DND-41 (cell line): Measurements from ENCODE around the gene IL1RN.

ENCODE experiments used
- ATAC-seq: fragments of 200-7000 bp; cut with Tn5 transposase; 3 replicates; pipeline ENCODE4 v1.9.1; 2021; ENCODE audit warnings: low read depth; ENCODE audit not compliant: insufficient read depth
- DNase-seq: peaks from one replicate; pipeline ENCODE4 v3.0.0-alpha.2; 2020
- H2AFZ ChIP-seq: 2 replicates; pipeline ENCODE4 v1.6.0; 2012; ENCODE audit warnings: low read depth, low read length
- H3K27ac ChIP-seq: 2 replicates; pipeline ENCODE4 v1.5.1; 2012; ENCODE audit warnings: low read length, inconsistent platforms
- H3K27me3 ChIP-seq: fragments of 200-600 bp; sonication (generic); 2 replicates; pipeline ENCODE4 v1.6.0; 2012; ENCODE audit warnings: low read length, mild to moderate bottlenecking, inconsistent platforms; ENCODE audit not compliant: insufficient read depth, poor library complexity
- H3K36me3 ChIP-seq: 2 replicates; pipeline ENCODE4 v1.5.1; 2012; ENCODE audit warnings: low read length, inconsistent platforms; ENCODE audit not compliant: insufficient read depth
- H3K4me1 ChIP-seq: 2 replicates; pipeline ENCODE4 v1.5.1; 2012; ENCODE audit warnings: mild to moderate bottlenecking, low read length; ENCODE audit not compliant: insufficient read depth
- H3K4me2 ChIP-seq: 2 replicates; pipeline ENCODE4 v1.6.0; 2012; ENCODE audit warnings: mild to moderate bottlenecking, moderate library complexity, low read length, inconsistent platforms; ENCODE audit not compliant: insufficient read depth
- H3K4me3 ChIP-seq, 2 experiments: fragments of 200-600 bp in 1 of 2; shearing (Covaris generic) in 1 of 2; 2 replicates each; pipeline ENCODE4 v1.5.1; 2012 to 2016; ENCODE audit warnings: inconsistent platforms in 2 of 2, low read length in 2 of 2, mild to moderate bottlenecking in 2 of 2, low read depth in 1 of 2, moderate library complexity in 1 of 2
- H3K79me2 ChIP-seq: 2 replicates; pipeline ENCODE4 v1.6.0; 2012; ENCODE audit warnings: low read length, inconsistent platforms; ENCODE audit not compliant: insufficient read depth
- H3K9ac ChIP-seq: 2 replicates; pipeline ENCODE4 v1.6.0; 2012; ENCODE audit warnings: low read depth, mild to moderate bottlenecking, inconsistent platforms, low read length, moderate library complexity
- H3K9me3 ChIP-seq: 2 replicates; pipeline ENCODE4 v1.5.1; 2012; ENCODE audit warnings: low read length, moderate library complexity, mild to moderate bottlenecking, inconsistent platforms; ENCODE audit not compliant: insufficient read depth, severe bottlenecking
- H4K20me1 ChIP-seq: 2 replicates; pipeline ENCODE4 v1.6.0; 2012; ENCODE audit warnings: low read length; ENCODE audit not compliant: insufficient read depth
- EZH2 ChIP-seq: IDR thresholded peaks from 3 replicates; pipeline ENCODE4 v1.6.1; 2012; ENCODE audit warnings: borderline replicate concordance, low read depth, mild to moderate bottlenecking, moderate library complexity, low read length, inconsistent platforms; ENCODE audit not compliant: severe bottlenecking
- TF ChIP-seq, protein P1 (sequence below): IDR thresholded peaks from 2 replicates; pipeline ENCODE4 v1.5.1; 2012; ENCODE audit warnings: borderline replicate concordance, low read length, moderate library complexity, mild to moderate bottlenecking; ENCODE audit not compliant: poor library complexity, severe bottlenecking; ENCODE audit errors: extremely low read depth

Gene IL1RN

DNA sequence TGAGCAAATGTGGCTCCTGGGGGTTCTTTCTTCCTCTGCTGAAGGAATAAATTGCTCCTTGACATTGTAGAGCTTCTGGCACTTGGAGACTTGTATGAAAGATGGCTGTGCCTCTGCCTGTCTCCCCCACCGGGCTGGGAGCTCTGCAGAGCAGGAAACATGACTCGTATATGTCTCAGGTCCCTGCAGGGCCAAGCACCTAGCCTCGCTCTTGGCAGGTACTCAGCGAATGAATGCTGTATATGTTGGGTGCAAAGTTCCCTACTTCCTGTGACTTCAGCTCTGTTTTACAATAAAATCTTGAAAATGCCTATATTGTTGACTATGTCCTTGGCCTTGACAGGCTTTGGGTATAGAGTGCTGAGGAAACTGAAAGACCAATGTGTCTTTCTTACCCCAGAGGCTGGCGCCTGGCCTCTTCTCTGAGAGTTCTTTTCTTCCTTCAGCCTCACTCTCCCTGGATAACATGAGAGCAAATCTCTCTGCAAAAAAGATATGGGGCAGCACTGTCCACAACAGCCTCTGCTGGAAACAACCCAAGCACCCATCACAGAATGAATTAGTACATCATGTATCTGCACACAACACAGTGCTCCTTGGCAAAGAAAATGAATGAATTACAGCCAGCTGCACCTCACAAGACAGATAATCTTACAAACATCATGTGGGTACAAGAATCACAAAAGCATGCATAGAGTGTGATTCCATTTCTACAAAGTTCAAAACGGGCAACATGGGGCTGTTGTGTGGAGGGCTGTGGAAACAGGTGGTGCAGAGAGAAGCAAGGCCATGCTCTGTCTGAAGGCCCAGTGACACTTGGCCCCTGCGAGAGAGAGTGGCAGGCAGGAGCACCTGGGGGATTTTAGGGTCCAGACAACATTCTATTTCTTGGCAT lies 6.6 kb downstream of the IL1RN start:
- H4K20me1 ChIP-seq = no peaks in the 10 kb centered on the region
- peaks cover 5% of the 10 kb centered on the region for H3K4me1 ChIP-seq
- ATAC-seq (no peak), DNase-seq (no peak)
- H3K79me2 ChIP-seq = no peaks in the 10 kb centered on the region
- no peaks in the 10 kb centered on the region for H3K9me3 ChIP-seq
- H3K36me3 ChIP-seq = no peaks in the 10 kb centered on the region
- H3K27ac ChIP-seq = no peak overlapping the region
- no peak overlapping the region for H3K4me3 ChIP-seq
- TF ChIP-seq, protein P1, sequence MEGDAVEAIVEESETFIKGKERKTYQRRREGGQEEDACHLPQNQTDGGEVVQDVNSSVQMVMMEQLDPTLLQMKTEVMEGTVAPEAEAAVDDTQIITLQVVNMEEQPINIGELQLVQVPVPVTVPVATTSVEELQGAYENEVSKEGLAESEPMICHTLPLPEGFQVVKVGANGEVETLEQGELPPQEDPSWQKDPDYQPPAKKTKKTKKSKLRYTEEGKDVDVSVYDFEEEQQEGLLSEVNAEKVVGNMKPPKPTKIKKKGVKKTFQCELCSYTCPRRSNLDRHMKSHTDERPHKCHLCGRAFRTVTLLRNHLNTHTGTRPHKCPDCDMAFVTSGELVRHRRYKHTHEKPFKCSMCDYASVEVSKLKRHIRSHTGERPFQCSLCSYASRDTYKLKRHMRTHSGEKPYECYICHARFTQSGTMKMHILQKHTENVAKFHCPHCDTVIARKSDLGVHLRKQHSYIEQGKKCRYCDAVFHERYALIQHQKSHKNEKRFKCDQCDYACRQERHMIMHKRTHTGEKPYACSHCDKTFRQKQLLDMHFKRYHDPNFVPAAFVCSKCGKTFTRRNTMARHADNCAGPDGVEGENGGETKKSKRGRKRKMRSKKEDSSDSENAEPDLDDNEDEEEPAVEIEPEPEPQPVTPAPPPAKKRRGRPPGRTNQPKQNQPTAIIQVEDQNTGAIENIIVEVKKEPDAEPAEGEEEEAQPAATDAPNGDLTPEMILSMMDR = no peak
- no peak for TF ChIP-seq EZH2
- H3K4me2 ChIP-seq = no peak overlapping the region
- no peak overlapping the region for H3K9ac ChIP-seq
- peaks cover 4% of the 10 kb centered on the region for H3K27me3 ChIP-seq
- H2AFZ ChIP-seq = no peak overlapping the region

DNA sequence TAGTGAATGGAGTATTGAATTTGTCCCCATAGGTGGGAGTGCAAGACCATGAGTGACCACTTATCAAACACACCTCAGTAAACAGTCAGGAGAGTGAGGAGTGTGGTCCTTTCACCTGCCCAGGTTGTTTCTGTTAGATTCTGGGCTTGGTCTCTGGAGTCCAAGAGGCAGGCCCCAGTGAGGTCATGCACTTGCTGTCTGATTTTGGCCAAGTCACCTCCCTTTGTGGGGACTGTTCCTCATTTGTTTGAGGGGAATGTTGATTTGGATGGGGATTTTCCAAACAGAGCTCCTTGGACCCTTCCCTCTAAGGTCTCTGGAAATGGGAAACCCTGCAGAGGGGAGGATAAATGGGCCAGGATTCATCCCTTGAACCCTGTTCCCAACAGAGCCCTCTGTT lies 7.3 kb downstream of the IL1RN start:
- Histone ChIP-seq H3K27me3 (peaks cover 4% of the 10 kb centered on the region), H3K9me3 (no peaks in the 10 kb centered on the region), H3K9ac (no peak overlapping the region), H3K4me3 (no peak overlapping the region), H3K4me2 (no peak overlapping the region), H3K79me2 (no peaks in the 10 kb centered on the region), H3K27ac (no peak overlapping the region), H2AFZ (no peak overlapping the region), H3K4me1 (peaks cover 6% of the 10 kb centered on the region), H3K36me3 (no peaks in the 10 kb centered on the region), H4K20me1 (no peaks in the 10 kb centered on the region)
- no peak for ATAC-seq
- no peak for DNase-seq
- no peak for TF ChIP-seq EZH2
- TF ChIP-seq, protein P1 = no peak

DNA sequence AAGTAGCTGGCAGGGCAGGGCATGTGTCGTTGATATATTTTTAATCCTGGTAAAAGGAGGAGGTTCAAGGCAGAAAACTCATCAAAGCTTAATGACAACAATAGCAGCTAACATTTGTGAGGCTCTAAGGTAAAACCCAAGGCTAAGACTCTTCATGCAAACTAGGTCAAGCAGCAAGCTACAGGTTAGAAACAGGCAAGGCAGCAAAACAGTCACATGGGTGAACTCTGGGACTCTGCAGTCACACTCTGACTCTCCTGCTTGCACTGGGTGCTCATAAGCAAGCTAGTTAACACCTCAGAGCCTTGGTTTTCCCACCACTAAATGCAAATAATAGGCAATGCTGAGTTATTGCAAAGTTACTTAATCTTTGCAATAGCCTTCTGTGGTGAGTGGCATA lies 7.9 kb downstream of the IL1RN start:
- H3K9ac ChIP-seq = no peak overlapping the region
- peaks cover 6% of the 10 kb centered on the region for H3K4me1 ChIP-seq
- no peak overlapping the region for H3K27ac ChIP-seq
- H3K79me2 ChIP-seq = no peaks in the 10 kb centered on the region
- TF ChIP-seq, protein P1 = no peak
- no peak for TF ChIP-seq EZH2
- ATAC-seq (no peak), DNase-seq (no peak)
- H3K27me3 ChIP-seq = peaks cover under 1% of the 10 kb centered on the region
- no peak overlapping the region for H3K4me3 ChIP-seq
- no peaks in the 10 kb centered on the region for H4K20me1 ChIP-seq
- no peak overlapping the region for H3K4me2 ChIP-seq
- no peaks in the 10 kb centered on the region for H3K36me3 ChIP-seq
- H2AFZ ChIP-seq = no peak overlapping the region
- H3K9me3 ChIP-seq = no peaks in the 10 kb centered on the region
